Left lung (tissue), 10 donors: ENCODE results near the gene C1QTNF4. TPM values are rescaled to one million over a fixed set of nuclear protein-coding genes. Genes with fewer than 3 reads are reported as not detected.
"Not testable (repeated sequence)": the region's sequence is repeated elsewhere in the genome, so short reads cannot be mapped to it uniquely, and the experiment has no call there.

Experiments used
- ATAC-seq: fragments of 200-7000 bp; cut with Tn5 transposase; one replicate; pipeline ENCODE4 v1.9.1; 2020; ENCODE audit warnings: moderate library complexity
- DNase-seq, 4 donors: peaks; one replicate each; pipeline ENCODE4 v3.0.0-alpha.2; 2013 to 2020
- H3K27ac ChIP-seq, 2 donors: fragments of 200-600 bp; sonication (generic) in 1 of 2; one replicate each; pipeline versions ENCODE4 v1.5.0 to v1.8.0; 2020 to 2021
- H3K27me3 ChIP-seq, 2 donors: fragments of 200-600 bp; sonication (generic) in 1 of 2; one replicate each; pipeline versions ENCODE4 v1.5.0 to v1.8.0; 2020 to 2021
- H3K36me3 ChIP-seq, 2 donors: fragments of 200-600 bp; sonication (generic) in 1 of 2; one replicate each; pipeline versions ENCODE4 v1.5.0 to v1.8.0; 2020 to 2021
- H3K4me1 ChIP-seq, 2 donors: fragments of 200-600 bp; one replicate each; pipeline ENCODE4 v1.8.0; 2021
- H3K4me3 ChIP-seq, 2 donors: fragments of 200-600 bp; sonication (generic) in 1 of 2; one replicate each; pipeline versions ENCODE4 v1.5.0 to v1.8.0; 2020 to 2021; ENCODE audit warnings: mild to moderate bottlenecking in 1 of 2
- H3K9me3 ChIP-seq, 2 donors: fragments of 200-600 bp; sonication (generic) in 1 of 2; one replicate each; pipeline versions ENCODE4 v1.5.0 to v1.8.0; 2020 to 2021
- intact Hi-C, 2 donors: fragments of 100-400 bp; cut with DNase I; formaldehyde crosslinking; loops; one replicate each; pipeline versions ENCODE4 v1.11.2 to v1.14.2; 2022
- polyA plus RNA-seq, 6 donors: library from polyadenylated mRNA; unstranded; fragments of 120-200 nt; gene quantifications; one replicate each; pipeline ENCODE4 v1.2.1, GENCODE V29; 2013; ENCODE audit not compliant: insufficient read length in 6 of 6
- total RNA-seq, 2 donors: library from RNA; stranded (reverse); fragmentation: NEBNext Ultra II Directional; extraction: Animal tissue kit (Norgen Biotek cat#: 25700); gene quantifications; one replicate each; pipeline ENCODE4 v1.2.1, GENCODE V29; 2021
- TF ChIP-seq, protein P1 (sequence below), 2 donors: fragments of 200-600 bp; sonication (generic) in 1 of 2; IDR thresholded peaks; one replicate each; pipeline versions ENCODE4 v1.5.0 to v1.8.0; 2021; ENCODE audit warnings: antibody characterized with exemption in 2 of 2
- donor health status: DM: no; HTN: yes; CAD: no.
- donor health status: DM: no; HTN: no; CAD: no.

The C1QTNF4 gene
- total and polyA plus RNA-seq, 8 donors, result 0.21 to 6.9 (median 3.9) TPM

DNA sequence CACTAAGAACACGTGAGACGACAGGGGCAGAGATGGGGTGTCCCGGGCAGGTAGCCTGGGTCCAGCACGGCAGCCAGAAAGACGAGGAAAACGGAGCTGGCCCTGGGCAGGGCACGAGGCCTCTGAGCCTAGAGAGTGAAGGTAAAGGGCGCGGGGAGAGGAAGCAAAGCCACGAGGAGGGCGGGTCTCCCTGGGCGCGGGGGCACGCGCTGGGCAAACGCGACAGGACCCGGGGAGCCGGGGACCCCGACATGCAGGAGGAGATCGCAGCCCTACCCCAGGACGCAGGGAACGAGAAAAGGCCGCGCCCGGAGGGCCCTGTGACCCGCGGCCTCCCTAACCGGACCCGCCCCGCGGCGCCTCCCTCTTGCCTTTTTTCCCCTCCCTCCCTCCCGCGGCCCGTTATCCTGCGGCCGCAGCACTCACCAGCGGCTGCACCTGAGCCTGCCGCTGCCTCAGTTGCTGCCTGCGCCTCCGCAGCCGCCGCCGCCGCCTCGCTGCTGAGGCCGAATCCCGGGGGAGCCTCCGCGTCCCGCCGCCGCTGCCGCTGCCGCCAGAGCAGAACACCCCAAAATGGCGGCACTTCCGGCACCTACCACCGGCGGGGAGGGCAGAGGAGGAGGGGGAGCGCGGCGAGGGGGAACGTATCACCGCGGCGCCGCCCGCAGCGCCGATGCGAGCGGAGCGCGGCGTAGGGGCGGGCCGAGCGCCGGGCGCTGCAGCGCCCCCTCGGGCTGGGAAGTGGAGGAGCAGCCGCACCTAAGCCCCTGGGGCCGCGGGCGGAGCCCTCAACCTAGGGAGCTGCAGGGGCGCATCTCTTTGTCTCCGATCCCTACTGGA is 41.4 kb downstream of the C1QTNF4 start, which contains the start of gene CELF1:
Gene CELF1 (minus strand): TSS at position 567 of the 840 bp plus-strand sequence. CDS start 53,609 bp downstream, outside the sequence.
- H3K9me3 ChIP-seq, result no peaks in the 10 kb centered on the region
- peaks cover 9 to 50% of the 10 kb centered on the region in 2 donors for H3K4me1 ChIP-seq
- peak within 1 kb of the TSS; percentile 96 to 98 for H3K4me3 ChIP-seq
- H3K27ac ChIP-seq, result peak within 1 kb of the TSS; percentile 94
- TF ChIP-seq, protein P1, sequence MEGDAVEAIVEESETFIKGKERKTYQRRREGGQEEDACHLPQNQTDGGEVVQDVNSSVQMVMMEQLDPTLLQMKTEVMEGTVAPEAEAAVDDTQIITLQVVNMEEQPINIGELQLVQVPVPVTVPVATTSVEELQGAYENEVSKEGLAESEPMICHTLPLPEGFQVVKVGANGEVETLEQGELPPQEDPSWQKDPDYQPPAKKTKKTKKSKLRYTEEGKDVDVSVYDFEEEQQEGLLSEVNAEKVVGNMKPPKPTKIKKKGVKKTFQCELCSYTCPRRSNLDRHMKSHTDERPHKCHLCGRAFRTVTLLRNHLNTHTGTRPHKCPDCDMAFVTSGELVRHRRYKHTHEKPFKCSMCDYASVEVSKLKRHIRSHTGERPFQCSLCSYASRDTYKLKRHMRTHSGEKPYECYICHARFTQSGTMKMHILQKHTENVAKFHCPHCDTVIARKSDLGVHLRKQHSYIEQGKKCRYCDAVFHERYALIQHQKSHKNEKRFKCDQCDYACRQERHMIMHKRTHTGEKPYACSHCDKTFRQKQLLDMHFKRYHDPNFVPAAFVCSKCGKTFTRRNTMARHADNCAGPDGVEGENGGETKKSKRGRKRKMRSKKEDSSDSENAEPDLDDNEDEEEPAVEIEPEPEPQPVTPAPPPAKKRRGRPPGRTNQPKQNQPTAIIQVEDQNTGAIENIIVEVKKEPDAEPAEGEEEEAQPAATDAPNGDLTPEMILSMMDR (IDR thresholded peaks at IDR 0.05), result peak; percentile 95 to 98
- no peaks in the 10 kb centered on the region for H3K27me3 ChIP-seq
- intact Hi-C loops, result loop anchor here in 1 of 2 donors (10.0 kb wide), 1 partner anchor 68 kb away; no protein-coding TSS in a partner anchor
- ATAC-seq (peak; percentile 98), DNase-seq (peak; percentile 87 to 99 (median 94))
- H3K36me3 ChIP-seq, result no peaks in the 10 kb centered on the region

DNA sequence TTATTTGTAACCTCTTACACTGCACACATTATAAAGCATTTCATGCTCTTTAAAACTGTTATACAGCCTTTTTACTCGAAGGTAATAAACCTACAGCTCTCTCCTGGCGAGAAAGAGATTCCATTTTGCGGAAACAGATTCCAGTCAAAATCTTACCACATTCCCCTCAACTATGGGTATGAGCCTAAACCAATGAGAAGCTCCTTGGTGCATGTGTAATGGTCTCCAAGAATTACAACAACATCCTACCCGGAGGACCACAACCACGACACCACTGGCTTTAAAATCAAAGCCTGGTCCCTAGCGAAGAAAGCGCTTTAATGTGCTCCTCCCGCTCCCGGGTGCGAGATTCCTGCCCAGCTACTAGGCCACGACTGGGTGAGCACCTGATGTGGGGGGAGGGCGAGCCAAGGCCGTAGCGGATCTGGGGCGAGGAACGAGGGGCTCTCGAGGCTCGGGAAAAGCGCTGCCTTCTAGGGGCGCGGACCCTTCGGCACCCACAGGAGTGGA is 42.1 kb downstream of the C1QTNF4 start:
- intact Hi-C loops, result loop anchor here in 1 of 2 donors (10.0 kb wide), 1 partner anchor 67 kb away; no protein-coding TSS in a partner anchor
- peak; percentile 39 for ATAC-seq
- TF ChIP-seq, protein P1 (IDR thresholded peaks at IDR 0.05), result no peak

DNA sequence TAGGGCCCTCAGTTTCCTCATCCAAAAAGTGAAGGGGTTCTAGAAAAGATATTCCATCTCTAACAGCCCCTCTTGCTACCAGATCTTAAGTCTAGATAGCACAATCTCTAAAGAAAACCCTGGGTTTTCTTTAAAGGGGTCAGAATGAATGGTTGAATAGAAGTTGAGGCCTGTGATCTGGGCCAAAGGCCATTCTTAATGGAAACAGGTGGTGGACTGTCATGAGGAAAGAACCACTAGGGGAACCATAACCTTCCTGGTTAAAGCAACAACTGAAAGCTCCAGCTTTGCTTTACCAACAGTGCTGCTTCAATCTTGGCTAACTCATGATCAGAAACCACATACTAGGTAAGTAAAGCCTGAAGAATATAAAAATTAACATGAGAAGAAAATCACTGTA is 43.1 kb downstream of the C1QTNF4 start:
- H3K36me3 ChIP-seq, result no peaks in the 10 kb centered on the region
- TF ChIP-seq, protein P1 (IDR thresholded peaks at IDR 0.05), result no peak
- DNase-seq (no peak), ATAC-seq (no peak)
- H3K4me3 ChIP-seq, result peak overlapping the region in 1 of 2 donors; percentile 98
- intact Hi-C loops, result loop anchor here in 1 of 2 donors (10.0 kb wide), 1 partner anchor 66 kb away; no protein-coding TSS in a partner anchor
- no peaks in the 10 kb centered on the region for H3K9me3 ChIP-seq
- peaks cover 9 to 67% of the 10 kb centered on the region in 2 donors for H3K4me1 ChIP-seq
- H3K27ac ChIP-seq, result peak overlapping the region; percentile 94
- H3K27me3 ChIP-seq, result no peaks in the 10 kb centered on the region

More for the DNA sequence above, 42.1 kb downstream of the C1QTNF4 start:
- Histone ChIP-seq H3K4me3 (peak overlapping the region; percentile 96 to 98), H3K9me3 (no peaks in the 10 kb centered on the region), H3K4me1 (peaks cover 9 to 57% of the 10 kb centered on the region in 2 donors), H3K27ac (peak overlapping the region; percentile 94), H3K27me3 (no peaks in the 10 kb centered on the region), H3K36me3 (no peaks in the 10 kb centered on the region)
- peak in 1 of 4 donors; percentile 56 for DNase-seq

DNA sequence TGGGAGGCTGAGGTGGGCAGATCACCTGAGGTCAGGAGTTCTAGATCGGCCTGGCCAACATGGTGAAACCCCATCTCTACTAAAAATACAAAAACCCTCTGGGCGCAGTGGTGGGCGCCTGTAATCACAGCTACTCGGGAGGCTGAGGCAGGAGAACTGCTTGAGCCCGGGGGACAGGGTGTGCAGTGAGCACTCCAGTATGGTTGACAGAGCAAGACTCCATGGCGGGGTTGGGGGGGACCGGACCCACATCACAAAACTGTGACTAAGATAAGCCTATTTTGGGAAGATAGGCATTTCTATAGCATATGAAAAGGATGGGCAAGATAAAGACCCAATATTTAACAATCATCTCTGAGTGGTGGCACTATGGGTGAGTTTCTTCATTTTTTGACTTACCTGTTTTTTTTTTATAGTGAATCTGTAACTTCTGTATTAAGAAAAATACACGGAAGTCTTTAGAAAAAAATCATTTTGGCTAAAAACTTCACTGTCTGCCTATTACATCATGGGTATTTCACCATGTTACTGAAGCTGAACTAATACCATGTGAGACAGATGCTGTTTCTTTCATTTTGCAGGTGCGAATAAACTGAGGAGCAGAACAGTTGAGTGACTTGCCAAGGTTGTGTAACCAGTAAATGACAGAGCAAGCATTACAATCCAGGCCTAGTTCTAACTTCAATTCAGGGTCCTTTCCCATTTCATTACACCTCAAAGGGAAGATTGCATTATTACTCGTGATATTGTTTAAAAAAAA is 43.7 kb downstream of the C1QTNF4 start:
- Histone ChIP-seq H3K9me3 (no peaks in the 10 kb centered on the region), H3K4me3 (peak overlapping the region in 1 of 2 donors; percentile 98), H3K36me3 (peaks cover 0 to under 1% of the 10 kb centered on the region in 2 donors), H3K27me3 (no peaks in the 10 kb centered on the region), H3K27ac (peak overlapping the region in 1 of 2 donors; percentile 94), H3K4me1 (peaks cover 9 to 69% of the 10 kb centered on the region in 2 donors)
- intact Hi-C loops, result loop anchor here in 1 of 2 donors (10.0 kb wide), 1 partner anchor 66 kb away; no protein-coding TSS in a partner anchor
- DNase-seq (no peak), ATAC-seq (no peak)
- TF ChIP-seq, protein P1 (IDR thresholded peaks at IDR 0.05), result no peak

DNA sequence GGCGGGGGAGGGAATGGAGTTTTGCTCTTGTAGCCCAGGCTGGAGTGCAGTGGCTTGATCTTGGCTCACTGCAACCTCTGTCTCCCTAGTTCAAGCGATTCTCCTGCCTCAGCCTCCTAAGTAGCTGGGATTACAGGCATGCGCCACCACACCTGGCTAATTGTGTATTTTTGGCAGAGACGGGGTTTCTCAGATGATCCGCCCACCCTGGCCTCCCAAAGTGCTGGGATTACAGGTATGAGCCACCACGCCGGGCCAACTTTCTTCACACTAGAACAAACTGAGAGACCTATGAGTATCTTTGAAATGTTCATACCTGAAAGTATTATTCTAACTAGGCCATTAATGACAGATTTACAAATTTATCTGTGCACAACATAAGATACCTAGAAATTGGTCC is 47.9 kb downstream of the C1QTNF4 start:
- H3K27me3 ChIP-seq, intact Hi-C loops, H3K4me3 ChIP-seq, ATAC-seq, H3K27ac ChIP-seq, H3K36me3 ChIP-seq, H3K9me3 ChIP-seq, DNase-seq: not testable (repeated sequence)
- peaks cover 5 to 87% of the 10 kb centered on the region in 2 donors for H3K4me1 ChIP-seq
